Fibroblast of skin of abdomen (primary cell): ENCODE data around the gene DXO.
"Not testable (repeated sequence)": the region's sequence is repeated elsewhere in the genome, so short reads cannot be mapped to it uniquely, and the experiment has no call there.

Source experiments
- DNase-seq: peaks from one replicate; pipeline ENCODE4 v3.0.0-alpha.2; 2013

Gene DXO

DNA sequence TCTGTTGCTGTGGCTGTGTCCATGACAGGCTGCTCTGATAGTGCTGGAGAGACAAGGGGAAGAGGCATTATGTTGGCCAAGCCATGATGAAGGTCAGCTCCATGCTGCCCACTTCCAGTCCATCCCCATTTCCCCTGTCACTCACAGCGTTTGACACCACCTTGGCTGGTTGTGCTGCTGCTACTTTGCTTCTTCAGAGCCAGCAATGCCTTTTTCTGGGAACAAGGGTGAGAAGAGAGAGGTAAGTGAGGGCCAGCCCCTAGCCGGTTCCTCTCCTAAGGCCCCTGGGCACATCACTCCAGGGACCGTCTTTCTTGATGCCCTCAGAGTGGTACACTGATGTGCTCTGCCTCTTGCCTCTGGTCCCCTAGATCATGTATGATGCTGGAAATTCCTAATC is 15.1 kb downstream of the DXO start:
- DNase-seq, result no peak

DNA sequence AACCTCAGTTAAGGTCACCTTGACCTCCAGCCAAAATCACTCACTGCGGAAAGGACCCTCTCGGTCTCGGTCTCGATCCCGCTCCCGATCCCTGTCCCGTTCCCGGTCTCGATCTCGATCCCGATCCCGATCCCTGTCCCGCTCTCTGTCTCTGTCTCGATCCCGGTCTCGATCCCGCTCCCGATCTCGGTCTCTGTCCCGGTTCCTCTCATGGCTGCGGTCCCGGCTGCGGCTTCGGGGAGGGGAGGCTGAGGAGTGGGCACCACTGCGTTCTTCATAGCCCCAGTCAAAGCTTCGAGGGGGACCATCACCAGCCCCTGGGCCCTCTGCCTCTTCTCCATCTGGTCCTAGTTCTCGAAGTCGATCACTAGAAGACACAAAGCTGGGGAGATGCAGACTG is 17.4 kb downstream of the DXO start:
- no peak for DNase-seq

DNA sequence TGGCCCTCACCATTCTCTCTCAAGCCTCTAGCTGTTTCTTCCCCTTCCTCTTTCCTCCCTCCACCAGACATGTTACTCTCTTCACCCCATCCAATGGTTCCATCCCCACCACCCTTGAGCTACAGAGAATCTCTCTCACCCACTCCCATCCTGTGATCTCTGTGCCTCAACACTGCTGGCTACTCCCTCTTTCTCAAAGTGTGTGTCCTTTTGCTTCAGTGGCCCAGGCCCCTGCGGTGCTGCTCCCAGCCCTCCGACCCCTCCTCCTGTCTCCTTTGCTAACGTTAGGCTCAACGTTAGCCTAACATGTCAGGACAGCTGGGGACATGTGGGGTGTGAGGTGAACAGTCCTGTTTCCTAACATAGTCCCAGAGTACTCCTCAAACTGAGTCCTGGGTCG is 19.0 kb downstream of the DXO start:
- DNase-seq, result no peak

DNA sequence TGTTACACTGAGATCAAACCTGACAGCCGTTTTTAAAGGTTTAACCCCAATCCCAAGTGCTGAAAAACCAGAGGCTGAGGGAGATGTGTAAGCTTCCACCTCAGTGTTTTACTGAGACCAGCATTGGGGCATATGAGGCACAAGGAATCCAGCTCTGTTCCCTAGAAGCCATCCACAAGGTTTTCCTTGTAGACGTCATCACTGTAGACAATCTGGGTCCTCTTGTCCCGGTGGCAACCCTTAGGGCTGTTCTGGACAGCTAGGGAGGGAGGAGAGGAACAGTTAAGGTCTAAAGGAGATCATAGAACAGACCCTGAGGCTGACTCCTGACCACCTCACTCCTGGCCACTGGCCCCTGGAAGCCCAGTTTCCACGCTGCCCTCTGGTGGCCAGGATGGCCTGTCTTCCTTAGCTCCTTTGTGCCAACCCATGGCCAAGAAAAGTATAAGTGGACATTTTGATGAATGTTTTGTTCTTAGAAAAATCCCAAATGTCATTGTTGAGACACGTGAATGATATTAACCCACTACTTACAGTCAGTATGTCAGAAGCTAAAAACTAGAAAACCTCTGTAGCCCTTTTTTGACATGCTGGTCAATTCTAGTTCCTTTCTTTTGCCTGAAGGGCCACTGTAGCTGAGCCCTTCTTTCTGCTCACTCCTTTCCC is 19.7 kb downstream of the DXO start:
- DNase-seq, result peak; percentile 53

DNA sequence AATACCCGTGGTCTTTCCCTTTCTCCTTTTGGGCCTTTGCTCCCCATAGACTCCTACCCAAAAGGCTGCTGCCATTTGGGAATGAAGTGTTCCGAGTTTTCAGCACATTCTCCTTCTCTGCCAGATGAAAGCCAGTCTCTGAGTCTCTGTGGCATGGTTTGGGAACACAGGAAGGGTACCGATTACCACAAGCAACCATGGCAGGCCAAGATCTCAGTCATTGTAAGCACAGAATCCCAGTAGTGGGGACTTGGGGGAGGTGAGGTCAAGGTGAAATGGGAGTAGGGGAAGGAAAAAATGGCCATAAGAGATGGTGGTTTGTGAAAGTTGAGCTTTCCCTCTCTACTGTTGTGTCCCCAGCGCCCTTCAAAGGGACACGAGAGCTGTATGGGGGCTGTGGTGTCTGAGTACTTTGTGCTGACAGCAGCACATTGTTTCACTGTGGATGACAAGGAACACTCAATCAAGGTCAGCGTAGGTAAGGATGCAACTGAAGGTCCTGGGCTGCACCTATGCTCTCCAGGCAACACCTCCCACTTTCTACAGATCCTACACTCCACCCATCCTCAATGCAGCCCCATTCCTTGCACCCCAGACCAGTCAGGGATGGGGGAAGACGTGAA is 21.9 kb downstream of the DXO start:
- DNase-seq, result no peak

DNA sequence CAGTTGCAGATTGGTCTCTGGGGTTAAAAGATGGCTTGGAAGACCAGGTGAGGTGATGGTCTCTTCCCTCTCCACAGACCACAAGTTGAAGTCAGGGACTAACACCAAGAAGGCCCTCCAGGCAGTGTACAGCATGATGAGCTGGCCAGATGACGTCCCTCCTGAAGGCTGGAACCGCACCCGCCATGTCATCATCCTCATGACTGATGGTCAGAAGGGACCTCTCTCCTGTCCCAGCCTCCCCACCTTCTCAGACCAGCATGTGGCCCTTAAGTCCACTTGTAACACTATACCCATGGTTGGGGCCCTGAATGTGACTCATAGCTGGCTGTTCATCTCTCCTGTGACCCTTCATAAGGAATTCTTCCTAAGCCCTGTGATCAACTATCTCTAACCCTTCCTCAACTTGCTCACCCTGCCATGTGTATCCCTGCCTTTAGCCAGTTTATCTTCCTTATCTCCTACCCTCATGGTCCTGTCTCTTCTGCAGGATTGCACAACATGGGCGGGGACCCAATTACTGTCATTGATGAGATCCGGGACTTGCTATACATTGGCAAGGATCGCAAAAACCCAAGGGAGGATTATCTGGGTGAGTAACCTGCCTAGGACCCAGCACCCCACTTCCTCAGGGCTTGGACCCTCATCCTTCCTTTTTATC is 23.1 kb downstream of the DXO start:
- DNase-seq, result no peak

DNA sequence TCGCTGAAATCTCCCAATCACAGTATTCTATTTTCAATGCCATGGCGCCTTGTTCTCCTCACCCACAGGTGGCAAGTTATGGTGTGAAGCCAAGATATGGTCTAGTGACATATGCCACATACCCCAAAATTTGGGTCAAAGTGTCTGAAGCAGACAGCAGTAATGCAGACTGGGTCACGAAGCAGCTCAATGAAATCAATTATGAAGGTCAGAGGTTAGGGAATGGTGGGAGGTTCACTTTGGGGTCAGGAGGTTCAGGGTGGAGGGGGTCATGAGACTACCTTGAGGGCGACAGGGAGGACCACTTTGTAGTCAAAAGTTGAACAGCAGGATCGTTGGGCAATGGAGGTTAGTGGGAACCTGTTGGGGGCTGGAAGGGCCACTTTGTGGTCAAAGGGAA is 23.6 kb downstream of the DXO start:
- DNase-seq, result no peak

DNA sequence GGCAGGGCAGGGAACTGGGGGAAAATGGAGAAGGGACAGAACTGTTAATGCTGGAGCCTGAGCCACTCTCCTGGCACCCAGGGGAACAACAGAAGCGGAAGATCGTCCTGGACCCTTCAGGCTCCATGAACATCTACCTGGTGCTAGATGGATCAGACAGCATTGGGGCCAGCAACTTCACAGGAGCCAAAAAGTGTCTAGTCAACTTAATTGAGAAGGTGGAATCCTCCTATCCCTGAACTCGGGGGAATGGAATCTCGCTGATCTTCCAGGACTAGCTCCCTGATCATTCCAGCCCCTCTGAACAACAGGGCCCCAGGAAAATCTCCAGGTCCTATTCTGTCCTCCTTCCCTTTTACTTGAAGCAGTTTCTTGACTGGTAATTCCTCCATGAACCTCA is 24.1 kb downstream of the DXO start:
- no peak for DNase-seq

DNA sequence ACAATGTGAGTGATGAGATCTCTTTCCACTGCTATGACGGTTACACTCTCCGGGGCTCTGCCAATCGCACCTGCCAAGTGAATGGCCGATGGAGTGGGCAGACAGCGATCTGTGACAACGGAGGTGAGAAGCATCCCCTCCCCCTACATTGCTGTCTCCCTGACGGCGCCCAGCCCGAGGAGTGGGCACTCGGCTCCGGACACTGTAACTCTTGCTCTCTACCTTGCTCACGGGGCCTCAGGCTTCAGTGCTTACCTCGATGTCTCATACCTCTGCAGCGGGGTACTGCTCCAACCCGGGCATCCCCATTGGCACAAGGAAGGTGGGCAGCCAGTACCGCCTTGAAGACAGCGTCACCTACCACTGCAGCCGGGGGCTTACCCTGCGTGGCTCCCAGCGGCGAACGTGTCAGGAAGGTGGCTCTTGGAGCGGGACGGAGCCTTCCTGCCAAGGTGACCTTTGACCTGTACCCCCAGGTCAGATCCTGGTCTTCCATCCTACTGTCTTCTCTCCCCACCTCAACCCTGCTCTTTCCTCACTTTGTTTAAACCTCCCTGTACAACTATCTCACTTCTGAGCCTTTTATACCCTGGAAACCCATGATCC is 24.8 kb downstream of the DXO start:
- no peak for DNase-seq

DNA sequence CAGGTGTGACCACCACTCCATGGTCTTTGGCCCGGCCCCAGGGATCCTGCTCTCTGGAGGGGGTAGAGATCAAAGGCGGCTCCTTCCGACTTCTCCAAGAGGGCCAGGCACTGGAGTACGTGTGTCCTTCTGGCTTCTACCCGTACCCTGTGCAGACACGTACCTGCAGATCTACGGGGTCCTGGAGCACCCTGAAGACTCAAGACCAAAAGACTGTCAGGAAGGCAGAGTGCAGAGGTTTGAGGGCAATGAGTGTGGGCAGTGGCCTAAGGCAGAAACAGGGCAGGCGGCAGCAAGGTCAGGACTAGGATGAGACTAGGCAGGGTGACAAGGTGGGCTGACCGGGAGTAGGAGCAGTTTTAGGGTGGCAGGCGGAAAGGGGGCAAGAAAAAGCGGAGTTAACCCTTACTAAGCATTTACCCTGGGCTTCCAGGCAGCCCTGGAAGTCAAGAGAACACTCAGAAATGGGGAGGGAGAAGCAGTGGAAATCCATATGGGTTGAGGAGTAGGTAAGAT is 25.5 kb downstream of the DXO start:
- DNase-seq, result no peak

DNA sequence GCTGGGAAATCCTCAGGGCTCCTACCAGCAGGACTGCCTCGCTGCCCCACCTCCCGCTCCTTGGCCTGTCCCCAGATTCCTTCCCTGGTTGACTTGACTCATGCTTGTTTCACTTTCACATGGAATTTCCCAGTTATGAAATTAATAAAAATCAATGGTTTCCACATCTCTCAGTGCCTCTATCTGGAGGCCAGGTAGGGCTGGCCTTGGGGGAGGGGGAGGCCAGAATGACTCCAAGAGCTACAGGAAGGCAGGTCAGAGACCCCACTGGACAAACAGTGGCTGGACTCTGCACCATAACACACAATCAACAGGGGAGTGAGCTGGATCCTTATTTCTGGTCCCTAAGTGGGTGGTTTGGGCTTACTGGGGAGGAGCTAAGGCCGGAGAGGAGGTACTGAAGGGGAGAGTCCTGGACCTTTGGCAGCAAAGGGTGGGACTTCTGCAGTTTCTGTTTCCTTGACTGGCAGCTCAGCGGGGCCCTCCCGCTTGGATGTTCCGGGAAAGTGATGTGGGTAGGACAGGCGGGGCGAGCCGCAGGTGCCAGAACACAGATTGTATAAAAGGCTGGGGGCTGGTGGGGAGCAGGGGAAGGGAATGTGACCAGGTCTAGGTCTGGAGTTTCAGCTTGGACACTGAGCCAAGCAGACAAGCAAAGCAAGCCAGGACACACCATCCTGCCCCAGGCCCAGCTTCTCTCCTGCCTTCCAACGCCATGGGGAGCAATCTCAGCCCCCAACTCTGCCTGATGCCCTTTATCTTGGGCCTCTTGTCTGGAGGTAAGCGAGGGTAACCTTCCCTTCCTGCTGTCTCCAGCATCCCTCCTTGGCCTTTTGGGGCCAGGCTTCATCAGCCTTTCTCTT is 26.2 kb downstream of the DXO start, which contains the start of gene CFB:
Gene CFB, plus strand, starts transcription at position 589 of the 863 bp plus-strand sequence. Its CDS starts 127 bp downstream, at position 716.
- peak; percentile 80 for DNase-seq

DNA sequence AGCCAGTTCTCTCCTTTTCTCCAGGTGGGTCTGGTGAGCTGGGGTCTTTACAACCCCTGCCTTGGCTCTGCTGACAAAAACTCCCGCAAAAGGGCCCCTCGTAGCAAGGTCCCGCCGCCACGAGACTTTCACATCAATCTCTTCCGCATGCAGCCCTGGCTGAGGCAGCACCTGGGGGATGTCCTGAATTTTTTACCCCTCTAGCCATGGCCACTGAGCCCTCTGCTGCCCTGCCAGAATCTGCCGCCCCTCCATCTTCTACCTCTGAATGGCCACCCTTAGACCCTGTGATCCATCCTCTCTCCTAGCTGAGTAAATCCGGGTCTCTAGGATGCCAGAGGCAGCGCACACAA is 26.8 kb downstream of the DXO start:
- no peak for DNase-seq

DNA sequence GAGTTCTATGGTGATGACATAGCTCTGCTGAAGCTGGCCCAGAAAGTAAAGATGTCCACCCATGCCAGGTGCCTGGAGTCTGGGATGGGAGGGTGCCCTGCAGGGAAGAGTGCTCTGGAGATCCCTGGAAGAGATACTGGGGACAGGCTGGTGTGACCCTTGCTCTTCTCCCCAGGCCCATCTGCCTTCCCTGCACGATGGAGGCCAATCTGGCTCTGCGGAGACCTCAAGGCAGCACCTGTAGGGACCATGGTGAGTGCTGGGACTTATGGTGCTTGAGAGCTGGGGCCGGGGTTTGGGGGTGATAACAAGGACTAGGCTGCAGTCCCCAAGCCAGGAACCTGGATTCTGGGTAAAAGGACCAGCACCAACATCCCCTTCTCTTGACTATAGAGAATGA is 28.2 kb downstream of the DXO start:
- no peak for DNase-seq

DNA sequence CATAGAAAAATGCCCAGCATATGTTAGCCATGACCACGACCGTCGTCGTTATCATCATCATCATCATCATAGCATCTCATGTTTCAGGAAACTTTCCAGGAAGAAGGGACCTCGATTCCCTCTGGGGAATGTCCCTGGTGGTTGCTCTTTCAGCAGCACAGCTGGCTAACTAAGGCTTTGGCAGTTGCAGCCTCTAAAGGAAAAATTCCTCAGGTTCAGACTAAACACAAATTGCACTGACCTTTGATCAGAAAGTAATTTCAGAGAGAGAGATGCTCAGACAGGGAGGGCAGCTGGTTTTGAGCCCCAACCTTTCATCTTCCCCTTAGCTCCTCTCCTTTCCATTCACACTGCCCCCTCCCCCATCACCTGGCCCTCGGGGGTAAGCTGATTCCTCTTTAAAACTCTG is 31.7 kb downstream of the DXO start:
- peak; percentile 29 for DNase-seq

DNA sequence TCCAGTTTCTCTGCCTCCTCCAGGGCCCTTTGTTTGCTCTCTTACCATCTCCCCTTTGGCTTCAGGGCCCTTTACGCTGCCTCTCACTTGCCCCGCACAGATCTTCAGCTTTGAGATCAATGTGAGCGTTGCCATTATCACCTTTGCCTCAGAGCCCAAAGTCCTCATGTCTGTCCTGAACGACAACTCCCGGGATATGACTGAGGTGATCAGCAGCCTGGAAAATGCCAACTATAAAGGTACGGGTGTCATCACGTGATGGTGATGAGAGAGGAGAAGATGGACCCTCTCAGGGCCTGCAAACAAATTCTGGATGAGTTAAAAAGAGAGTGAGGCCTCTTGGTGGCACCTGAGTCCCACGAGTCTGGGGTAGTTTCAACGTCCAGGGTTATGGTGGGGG is 36.1 kb downstream of the DXO start:
- no peak for DNase-seq

DNA sequence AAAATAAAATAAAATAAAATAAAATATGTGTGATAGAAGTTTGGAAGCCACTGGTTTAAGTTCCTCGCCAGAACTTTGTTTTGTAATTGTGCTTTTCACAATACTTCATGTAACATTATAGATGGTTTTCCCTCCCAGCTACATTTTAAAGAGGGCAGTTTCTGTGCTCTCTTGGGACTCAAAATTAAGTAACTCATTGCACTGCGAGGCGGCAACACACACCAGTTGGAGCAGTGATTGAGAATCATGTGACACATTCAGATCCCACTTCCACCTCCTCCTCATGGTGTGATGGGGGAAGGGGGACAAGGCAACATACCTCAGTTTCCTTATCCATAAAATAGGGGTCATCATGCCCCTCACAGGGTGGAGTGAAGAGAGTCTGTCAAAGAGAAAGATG is 36.9 kb downstream of the DXO start:
- DNase-seq, result no peak

DNA sequence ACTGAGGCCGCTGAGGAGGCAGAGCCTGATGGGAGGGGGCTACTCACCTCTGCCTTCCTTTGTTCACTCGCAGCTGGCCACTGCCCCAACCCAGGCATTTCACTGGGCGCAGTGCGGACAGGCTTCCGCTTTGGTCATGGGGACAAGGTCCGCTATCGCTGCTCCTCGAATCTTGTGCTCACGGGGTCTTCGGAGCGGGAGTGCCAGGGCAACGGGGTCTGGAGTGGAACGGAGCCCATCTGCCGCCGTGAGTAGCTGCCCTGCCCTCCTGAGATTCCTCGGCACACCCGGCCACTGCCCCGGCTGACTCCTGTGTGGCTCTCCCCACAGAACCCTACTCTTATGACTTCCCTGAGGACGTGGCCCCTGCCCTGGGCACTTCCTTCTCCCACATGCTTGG is 38.4 kb downstream of the DXO start:
- no peak for DNase-seq

DNA sequence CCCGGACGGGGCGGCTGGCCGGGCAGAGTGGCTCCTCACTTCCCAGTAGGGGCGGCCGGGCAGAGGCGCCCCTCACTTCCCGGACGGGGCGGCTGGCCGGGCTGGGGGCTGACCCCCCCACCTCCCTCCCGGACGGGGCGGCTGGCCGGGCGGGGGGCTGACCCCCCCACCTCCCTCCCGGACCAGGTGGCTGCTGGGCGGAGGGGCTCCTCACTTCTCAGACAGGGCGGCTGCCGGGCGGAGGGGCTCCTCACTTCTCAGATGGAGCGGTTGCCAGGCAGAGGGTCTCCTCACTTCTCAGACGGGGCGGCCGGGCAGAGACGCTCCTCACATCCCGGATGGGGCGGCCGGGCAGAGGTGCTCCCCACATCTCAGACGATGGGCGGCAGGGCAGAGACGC is 39.8 kb downstream of the DXO start:
- not testable (repeated sequence) for DNase-seq

DNA sequence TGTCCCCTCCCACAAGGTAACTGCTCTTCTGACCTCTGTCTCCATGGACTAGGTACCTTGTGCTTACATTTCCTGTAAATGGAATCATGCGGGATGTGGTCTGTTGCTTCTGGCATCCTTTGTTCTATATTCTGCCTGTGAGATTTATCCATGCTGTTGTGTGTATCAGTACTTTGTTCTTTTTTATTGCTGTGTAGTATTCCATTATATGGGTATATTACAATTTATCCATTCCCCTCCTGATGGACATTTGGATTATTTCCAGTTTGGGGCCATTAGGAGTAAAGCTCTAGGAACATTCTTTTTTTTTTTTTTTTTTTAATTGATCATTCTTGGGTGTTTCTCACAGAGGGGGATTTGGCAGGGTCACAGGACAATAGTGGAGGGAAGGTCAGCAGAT is 41.0 kb downstream of the DXO start:
- DNase-seq, result no peak

DNA sequence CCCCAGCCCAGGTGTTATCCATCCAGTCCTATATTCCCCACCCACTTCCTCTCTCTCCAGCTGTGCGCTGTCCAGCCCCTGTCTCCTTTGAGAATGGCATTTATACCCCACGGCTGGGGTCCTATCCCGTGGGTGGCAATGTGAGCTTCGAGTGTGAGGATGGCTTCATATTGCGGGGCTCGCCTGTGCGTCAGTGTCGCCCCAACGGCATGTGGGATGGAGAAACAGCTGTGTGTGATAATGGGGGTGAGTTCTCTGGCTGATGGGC is 43.3 kb downstream of the DXO start:
- no peak for DNase-seq

DNA sequence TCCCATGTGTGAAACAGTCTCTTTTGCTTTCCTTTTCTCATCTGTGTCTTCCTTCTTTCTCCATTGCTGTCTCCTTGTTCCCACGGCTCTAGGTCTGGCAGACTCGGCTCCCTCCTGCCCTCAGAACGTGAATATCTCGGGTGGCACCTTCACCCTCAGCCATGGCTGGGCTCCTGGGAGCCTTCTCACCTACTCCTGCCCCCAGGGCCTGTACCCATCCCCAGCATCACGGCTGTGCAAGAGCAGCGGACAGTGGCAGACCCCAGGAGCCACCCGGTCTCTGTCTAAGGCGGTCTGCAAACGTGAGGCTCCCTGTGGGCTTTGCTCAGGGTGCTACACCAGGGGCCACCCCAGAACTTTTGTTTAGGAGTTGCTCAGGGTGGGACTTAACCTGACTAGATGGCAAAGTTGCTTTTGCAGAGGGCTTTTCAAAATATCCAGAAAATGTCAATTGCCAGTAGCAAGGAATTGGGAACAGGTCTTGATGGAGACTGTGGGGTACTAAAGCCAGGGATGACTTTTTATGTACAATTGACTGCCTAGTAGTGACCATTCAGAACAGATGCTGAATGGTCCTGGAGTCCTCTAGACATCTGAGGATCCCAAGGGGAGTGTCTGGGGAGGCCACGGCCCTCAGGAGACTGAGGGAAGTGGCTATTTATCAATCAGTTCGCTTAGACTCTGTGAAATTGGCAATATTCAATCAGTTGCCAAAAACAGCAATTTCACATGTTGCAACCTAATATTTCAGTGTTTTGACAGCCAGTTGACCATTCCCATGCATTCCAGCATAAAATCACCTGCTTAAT is 43.9 kb downstream of the DXO start:
- no peak for DNase-seq

DNA sequence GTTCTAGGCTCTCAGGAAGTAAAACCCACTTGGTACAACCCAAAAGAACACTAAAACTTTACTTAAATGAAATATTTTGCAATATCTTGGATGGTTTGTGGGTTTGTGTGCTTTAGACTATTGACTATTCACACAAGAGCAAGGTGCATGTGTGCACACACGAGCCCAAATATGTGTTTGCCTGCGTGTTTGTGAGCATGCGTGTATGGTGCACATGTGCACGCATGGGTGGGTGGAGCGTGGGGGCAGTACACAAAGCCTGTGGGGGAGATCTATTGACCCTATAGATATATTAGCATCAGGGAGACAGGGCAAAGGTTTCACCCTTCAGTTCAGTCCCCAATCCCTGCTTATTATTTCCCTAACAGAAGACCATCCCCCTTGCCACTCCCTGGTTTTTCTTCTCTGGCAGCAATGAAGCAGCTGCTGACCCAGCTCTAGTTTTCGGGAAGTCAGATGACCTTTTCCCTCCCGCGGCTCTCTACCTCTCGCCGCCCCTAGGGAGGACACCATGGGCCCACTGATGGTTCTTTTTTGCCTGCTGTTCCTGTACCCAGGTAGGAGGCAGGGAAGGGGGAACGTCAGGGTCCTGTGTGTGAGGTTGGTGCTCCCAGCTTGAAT is 44.6 kb downstream of the DXO start, which contains the start of gene C2:
Gene C2, plus strand, starts transcription at position 476 of the 621 bp plus-strand sequence. Its CDS starts 36 bp downstream, at position 512.
- DNase-seq, result no peak
